PC-9 (cell line): ENCODE data around the gene C10orf71. TPM values are rescaled to one million over a fixed set of nuclear protein-coding genes. Genes with fewer than 3 reads are reported as not detected.

ENCODE experiments used
- BruUV-seq: library from RNA; stranded (reverse); fragments of 400-500 nt; replicated peaks from 2 replicates; lab custom pipeline; 2021; lab: Mats Ljungman, UMichigan
- CTCF ChIA-PET: fragments of 300-600 bp; sonication (Branson Sonifier 250); formaldehyde crosslinking; loops from one replicate; lab custom pipeline; 2022; ENCODE audit warnings: antibody characterized with exemption; lab: Charles Lee
- POLR2A ChIA-PET: fragments of 300-600 bp; sonication (Branson Sonifier 250); formaldehyde crosslinking; loops from one replicate; lab custom pipeline; 2022; ENCODE audit warnings: antibody characterized with exemption; ENCODE audit not compliant: unreplicated experiment; lab: Charles Lee
- DNase-seq, 2 experiments: peaks; one replicate each; pipeline versions ENCODE4 v3.0.0 to v3.0.0-alpha.2; 2015 to 2022; ENCODE audit warnings: mixed read lengths in 1 of 2
- H2AFZ ChIP-seq: fragments of 200-600 bp; sonication (generic); 2 replicates; pipeline ENCODE4 v1.8.1; 2017; ENCODE audit warnings: antibody characterized with exemption
- H3F3A ChIP-seq: fragments of 200-600 bp; sonication (generic); 2 replicates; pipeline ENCODE4 v1.8.1; 2017; ENCODE audit warnings: antibody characterized with exemption, mild to moderate bottlenecking, low read depth; ENCODE audit not compliant: insufficient read depth
- H3K27ac ChIP-seq: fragments of 200-600 bp; sonication (generic); 2 replicates; pipeline ENCODE4 v1.6.1; 2016; ENCODE audit warnings: mixed run types
- H3K27me3 ChIP-seq: fragments of 200-600 bp; sonication (generic); 2 replicates; pipeline ENCODE4 v1.6.1; 2016; ENCODE audit warnings: low read depth, mixed run types; ENCODE audit not compliant: insufficient read depth
- H3K36me3 ChIP-seq: fragments of 200-600 bp; sonication (generic); 2 replicates; pipeline ENCODE4 v1.6.1; 2016; ENCODE audit warnings: low read depth, mixed run types
- H3K4me1 ChIP-seq: fragments of 200-600 bp; sonication (generic); replicated peaks from 2 replicates; pipeline ENCODE4 v1.6.1; 2016; ENCODE audit warnings: mixed run types; ENCODE audit not compliant: insufficient read depth
- H3K4me2 ChIP-seq: fragments of 200-600 bp; sonication (generic); 2 replicates; pipeline ENCODE4 v1.6.1; 2017; ENCODE audit warnings: mixed run types
- H3K4me3 ChIP-seq: fragments of 200-600 bp; sonication (generic); 2 replicates; pipeline ENCODE4 v1.6.1; 2016; ENCODE audit warnings: mixed run types
- H3K79me2 ChIP-seq: fragments of 200-600 bp; sonication (generic); 2 replicates; pipeline ENCODE4 v1.6.1; 2017; ENCODE audit warnings: low read depth, mixed run types
- H3K9me2 ChIP-seq: fragments of 200-600 bp; sonication (generic); 2 replicates; pipeline ENCODE4 v1.8.1; 2017; ENCODE audit warnings: mild to moderate bottlenecking; ENCODE audit not compliant: insufficient read depth
- H3K9me3 ChIP-seq: fragments of 200-600 bp; sonication (generic); 2 replicates; pipeline ENCODE4 v1.8.1; 2016; ENCODE audit warnings: low read depth; ENCODE audit not compliant: insufficient read depth
- H4K20me1 ChIP-seq: fragments of 200-600 bp; sonication (generic); 2 replicates; pipeline ENCODE4 v1.8.1; 2017; ENCODE audit not compliant: insufficient read depth
- CTCF ChIP-seq: fragments of 200-600 bp; sonication (generic); conservative IDR thresholded peaks from 2 replicates; pipeline ENCODE4 v1.6.1; 2017; ENCODE audit warnings: mixed run types, antibody characterized with exemption, mild to moderate bottlenecking, moderate library complexity
- EZH2 ChIP-seq: fragments of 200-600 bp; sonication (generic); IDR thresholded peaks from 2 replicates; pipeline ENCODE4 v1.8.0; 2017; ENCODE audit warnings: antibody characterized with exemption, low read depth
- intact Hi-C: fragments of 100-400 bp; cut with micrococcal nuclease; formaldehyde crosslinking; loops from one replicate; pipeline ENCODE4 v1.10.0; 2022; ENCODE audit not compliant: unreplicated experiment
- total RNA-seq: library from RNA; stranded (reverse); gene quantifications from 2 replicates; pipeline ENCODE4 v1.2.3, GENCODE V29; 2021

C10orf71 gene
- total RNA-seq, 1 experiment from 2014 or later, result not detected

- H3F3A ChIP-seq, result no peaks in the 10 kb centered on the region
- H3K36me3 ChIP-seq, result no peaks in the 10 kb centered on the region
- no peaks in the 10 kb centered on the region for H4K20me1 ChIP-seq
- no peak overlapping the region for H3K27ac ChIP-seq
- no peak overlapping the region for H2AFZ ChIP-seq
- BruUV-seq, result no TSS peak
- H3K27me3 ChIP-seq, result peaks cover 24% of the 10 kb centered on the region
- H3K9me3 ChIP-seq, result no peaks in the 10 kb centered on the region
- H3K4me2 ChIP-seq, result no peak overlapping the region
- ChIA-PET POLR2A (no interaction called here), CTCF (no interaction called here)
- H3K79me2 ChIP-seq, result no peaks in the 10 kb centered on the region
- TF ChIP-seq CTCF (no peak), EZH2 (no peak)
- no peaks in the 10 kb centered on the region for H3K4me1 ChIP-seq
- H3K4me3 ChIP-seq, result no peak overlapping the region
- DNase-seq, result no peak
- no peaks in the 10 kb centered on the region; the same call in 1 of the 2 replicates for H3K9me2 ChIP-seq
- intact Hi-C loops, result no loop called here
Measured at GRCh38 chr10:49374740-49375139, 75.8 kb downstream of the C10orf71 start.

GRCh38 chr10:49375611-49376010 is 76.6 kb downstream of the C10orf71 start:
- no peak for DNase-seq
- intact Hi-C loops, result no loop called here
- H3K9me2 ChIP-seq, result no peaks in the 10 kb centered on the region; the same call in 1 of the 2 replicates
- no peaks in the 10 kb centered on the region for H3F3A ChIP-seq
- no peaks in the 10 kb centered on the region for H3K9me3 ChIP-seq
- no peak overlapping the region for H2AFZ ChIP-seq
- no peak overlapping the region for H3K27ac ChIP-seq
- no peak overlapping the region for H3K4me2 ChIP-seq
- ChIA-PET CTCF (no interaction called here), POLR2A (no interaction called here)
- no peaks in the 10 kb centered on the region for H3K4me1 ChIP-seq
- peaks cover 24% of the 10 kb centered on the region for H3K27me3 ChIP-seq
- H3K36me3 ChIP-seq, result no peaks in the 10 kb centered on the region
- no TSS peak for BruUV-seq
- TF ChIP-seq EZH2, result no peak
- TF ChIP-seq CTCF, result no peak
- H4K20me1 ChIP-seq, result no peaks in the 10 kb centered on the region
- H3K4me3 ChIP-seq, result no peak overlapping the region
- H3K79me2 ChIP-seq, result no peaks in the 10 kb centered on the region

Other genes with a start within 250 kb of the C10orf71 start
- not detected in 2 replicates for gene VSTM4, start 183.6 kb upstream of the C10orf71 start, total RNA-seq
- not detected in 2 replicates for gene FAM170B, start 165.1 kb upstream of the C10orf71 start, total RNA-seq
- gene TMEM273, start 110.8 kb upstream of the C10orf71 start, total RNA-seq, result 0.26 and 2.2 TPM in 2 replicates
- not detected in 2 replicates for gene DRGX, start 96.9 kb downstream of the C10orf71 start, total RNA-seq
- gene ERCC6, start 240.0 kb downstream of the C10orf71 start, total RNA-seq, result 47.1 and 49.7 TPM in 2 replicates